Airway epithelial cell (primary cell): Measurements from ENCODE around the gene TAF7L. TPM values are rescaled to one million over a fixed set of nuclear protein-coding genes. Genes with fewer than 3 reads are reported as not detected.

Experiments
- total RNA-seq: library from RNA; depleted of rRNA; stranded (reverse); fragments of >200 nt; gene quantifications from 2 replicates; pipeline ENCODE4 v1.2.3, GENCODE V29; 2015

The TAF7L gene
- not detected in 2 replicates for total RNA-seq

GRCh38 chrX:101290957-101291603 lies at the start of gene TAF7L:
Gene TAF7L (minus strand): TSS chrX:101291334. CDS start chrX:101287543, 3,791 bp downstream.

GRCh38 chrX:101219116-101219863 lies 71.8 kb downstream of the TAF7L start, which contains the start of gene DRP2:
Gene DRP2 (plus strand): TSS chrX:101219786. CDS start chrX:101231648, 11,862 bp downstream.

Other genes starting within 250 kb of the TAF7L start
- 8.6 and 9.7 TPM in 2 replicates for gene TRMT2B, start 239.2 kb downstream of the TAF7L start, total RNA-seq
- 0.51 and 0.56 TPM in 2 replicates for gene TMEM35A, start 212.5 kb downstream of the TAF7L start, total RNA-seq
- 11.9 and 16.1 TPM in 2 replicates for gene CENPI, start 193.1 kb downstream of the TAF7L start, total RNA-seq
- gene DRP2, start 71.5 kb downstream of the TAF7L start, total RNA-seq: under 0.01 and 0.09 TPM in 2 replicates
- gene TIMM8A, start 57.4 kb upstream of the TAF7L start, total RNA-seq: 5.0 and 9.0 TPM in 2 replicates
- gene BTK, start 94.9 kb upstream of the TAF7L start, total RNA-seq: 0.23 TPM in 1 of 2 replicates, not detected in the other
- gene RPL36A, start 99.7 kb upstream of the TAF7L start, total RNA-seq: 548 and 1,383 TPM in 2 replicates
- 34.4 and 46.2 TPM in 2 replicates for gene GLA, start 116.6 kb upstream of the TAF7L start, total RNA-seq
- gene HNRNPH2, start 116.9 kb upstream of the TAF7L start, total RNA-seq: 47.9 and 48.4 TPM in 2 replicates
- gene ARMCX4, start 194.1 kb upstream of the TAF7L start, total RNA-seq: 0.05 and 0.92 TPM in 2 replicates